WERI-Rb-1 (cell line): ENCODE data around the gene CTNNA3.
"Not testable (repeated sequence)": the region's sequence is repeated elsewhere in the genome, so short reads cannot be mapped to it uniquely, and the experiment has no call there.

Experiments
- DNase-seq: peaks from one replicate; pipeline ENCODE4 v3.0.0-alpha.2; 2020
- H3K27ac ChIP-seq: fragments of 250-450 bp; sonication (Bioruptor Pico); 2 replicates; pipeline ENCODE4 v1.5.1; 2020; ENCODE audit warnings: mild to moderate bottlenecking, moderate library complexity
- H3K27me3 ChIP-seq: fragments of 250-450 bp; sonication (Bioruptor Pico); 2 replicates; pipeline ENCODE4 v1.5.1; 2021; ENCODE audit warnings: mild to moderate bottlenecking, low read depth, moderate library complexity; ENCODE audit not compliant: insufficient read depth, severe bottlenecking
- H3K36me3 ChIP-seq: fragments of 250-450 bp; sonication (Bioruptor Pico); 2 replicates; pipeline ENCODE4 v1.5.1; 2020; ENCODE audit warnings: mild to moderate bottlenecking, moderate library complexity
- H3K4me3 ChIP-seq: 2 replicates; pipeline ENCODE4 v1.5.1; 2011; ENCODE audit warnings: low read depth, mild to moderate bottlenecking, control low read depth, low read length
- H3K9me3 ChIP-seq: fragments of 250-450 bp; sonication (Bioruptor Pico); 2 replicates; pipeline ENCODE4 v1.5.1; 2021; ENCODE audit warnings: mild to moderate bottlenecking, moderate library complexity; ENCODE audit not compliant: severe bottlenecking
- CTCF ChIP-seq: IDR thresholded peaks from 2 replicates; pipeline ENCODE4 v1.5.1; 2011; ENCODE audit warnings: low read depth, mild to moderate bottlenecking, control low read depth, inconsistent platforms, low read length

CTNNA3 gene

GRCh38 chr10:67541411-67541810 is 154.6 kb downstream of the CTNNA3 start:
- no peak for TF ChIP-seq CTCF
- H3K27me3 ChIP-seq, result no peaks in the 10 kb centered on the region
- DNase-seq, result no peak
- H3K36me3 ChIP-seq, result no peaks in the 10 kb centered on the region
- no peak overlapping the region for H3K27ac ChIP-seq
- H3K9me3 ChIP-seq, result no peaks in the 10 kb centered on the region
- H3K4me3 ChIP-seq, result no peak overlapping the region

- Histone ChIP-seq H3K27ac (no peak overlapping the region), H3K36me3 (no peaks in the 10 kb centered on the region), H3K27me3 (no peaks in the 10 kb centered on the region), H3K9me3 (no peaks in the 10 kb centered on the region), H3K4me3 (no peak overlapping the region)
- DNase-seq, result no peak
- no peak for TF ChIP-seq CTCF
Observed at GRCh38 chr10:67539312-67539711, 156.7 kb downstream of the CTNNA3 start.

- Histone ChIP-seq H3K27ac (no peak overlapping the region), H3K36me3 (no peaks in the 10 kb centered on the region), H3K27me3 (no peaks in the 10 kb centered on the region), H3K9me3 (no peaks in the 10 kb centered on the region), H3K4me3 (no peak overlapping the region)
- no peak for TF ChIP-seq CTCF
- DNase-seq, result no peak
Observed at GRCh38 chr10:67537906-67538305, 158.1 kb downstream of the CTNNA3 start.

GRCh38 chr10:67533376-67533775 is 162.6 kb downstream of the CTNNA3 start:
- Histone ChIP-seq H3K9me3 (no peaks in the 10 kb centered on the region), H3K4me3 (no peak overlapping the region), H3K27ac (no peak overlapping the region)

GRCh38 chr10:67530990-67531389 is 165.0 kb downstream of the CTNNA3 start:
- not testable (repeated sequence) for H3K36me3 ChIP-seq, H3K27ac ChIP-seq, DNase-seq, H3K4me3 ChIP-seq, H3K9me3 ChIP-seq, H3K27me3 ChIP-seq
- TF ChIP-seq CTCF, result peak; percentile 29

More at GRCh38 chr10:67533376-67533775, 162.6 kb downstream of the CTNNA3 start:
- DNase-seq, result no peak
- Histone ChIP-seq H3K36me3 (no peaks in the 10 kb centered on the region), H3K27me3 (no peaks in the 10 kb centered on the region)
- no peak for TF ChIP-seq CTCF

GRCh38 chr10:67527351-67527750 is 168.6 kb downstream of the CTNNA3 start:
- TF ChIP-seq CTCF, result no peak
- H3K36me3 ChIP-seq, result no peaks in the 10 kb centered on the region
- H3K9me3 ChIP-seq, result no peaks in the 10 kb centered on the region
- no peak for DNase-seq
- H3K27ac ChIP-seq, result no peak overlapping the region
- no peaks in the 10 kb centered on the region for H3K27me3 ChIP-seq
- no peak overlapping the region for H3K4me3 ChIP-seq
